ENCODE results near the gene TAF11L2. TPM values are rescaled to one million over a fixed set of nuclear protein-coding genes. Genes with fewer than 3 reads are reported as not detected.
"Not testable (repeated sequence)": the region's sequence is repeated elsewhere in the genome, so short reads cannot be mapped to it uniquely, and the experiment has no call there.

The TAF11L2 gene
- total RNA-seq (not detected), polyA plus RNA-seq (ENCODE audit: insufficient read depth in 1 of 8, insufficient read length in 8 of 8, low replicate concordance in 1 of 8) (not detected)
- long read RNA-seq, donor 1 = 0 reads
- long read RNA-seq, donor 2 = 0 reads
- long read RNA-seq, donor 3 = 0 reads
- long read RNA-seq, donor 4 = 0 reads
- long read RNA-seq, donor 5 = 0 reads
- long read RNA-seq, donor 6 = 0 reads
- long read RNA-seq, donor 7 = 0 reads
- long read RNA-seq, donor 8 = 0 reads
- long read RNA-seq, donor 9 = 0 reads
- long read RNA-seq, donor 10 = 0 reads
- long read RNA-seq, donor 11 = 0 reads

DNA sequence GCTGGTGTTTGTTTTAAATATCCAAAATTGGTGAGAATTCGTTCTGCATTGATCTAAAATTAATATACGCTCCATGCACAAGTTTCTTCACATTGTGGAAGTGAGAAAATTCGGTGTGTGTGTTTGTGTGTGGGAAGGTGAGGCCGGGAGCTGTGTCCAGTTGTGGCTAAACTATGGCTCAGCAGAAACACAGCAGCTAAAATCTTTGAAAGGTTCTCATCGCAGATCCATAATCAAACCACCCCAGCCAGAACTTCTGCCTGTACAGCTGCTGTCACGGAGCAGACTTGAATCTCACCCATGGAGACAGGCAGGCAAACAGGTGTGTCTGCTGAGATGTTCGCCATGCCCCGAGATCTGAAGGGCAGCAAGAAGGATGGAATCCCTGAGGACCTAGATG is at the start of gene TAF11L2:
TSS of gene TAF11L2 (plus strand) at position 301 of the 400 bp plus-strand sequence.
- H3K27me3 ChIP-seq (ENCODE audit: control insufficient read depth, insufficient read depth, low read length); H3K4me3 ChIP-seq (ENCODE audit: low read length); DNase-seq; H3K4me1 ChIP-seq (ENCODE audit: control insufficient read depth, insufficient read depth, low read length); H3K9me3 ChIP-seq (replicated peaks; ENCODE audit: control insufficient read depth, low read depth, low read length); H3K36me3 ChIP-seq (ENCODE audit: control insufficient read depth, insufficient read depth, low read length); H3K27ac ChIP-seq (ENCODE audit: low read length): not testable (repeated sequence)
- WGBS (ENCODE audit: insufficient coverage) = 77% methylated on average over 3 of the region's 8 CpGs

- H3K4me3 ChIP-seq (ENCODE audit: low read length) = no peak overlapping the region
- no peaks in the 10 kb centered on the region for H3K36me3 ChIP-seq (ENCODE audit: control insufficient read depth, insufficient read depth, low read length)
- H3K27me3 ChIP-seq (ENCODE audit: control insufficient read depth, insufficient read depth, low read length) = no peaks in the 10 kb centered on the region
- H3K4me1 ChIP-seq (ENCODE audit: control insufficient read depth, insufficient read depth, low read length) = no peaks in the 10 kb centered on the region
- no peaks in the 10 kb centered on the region for H3K9me3 ChIP-seq (replicated peaks; ENCODE audit: control insufficient read depth, low read depth, low read length)
- WGBS (ENCODE audit: insufficient coverage) = 100% methylated on average over 1 of the region's 3 CpGs
- DNase-seq = no peak
- H3K27ac ChIP-seq (ENCODE audit: low read length) = no peak overlapping the region
Measured at GRCh38 chr5:17448877-17449276, 49.2 kb upstream of the TAF11L2 start.

- no CpG with 5 or more reads among the region's 4 CpGs for WGBS (ENCODE audit: insufficient coverage)
- no peak for DNase-seq
- H3K4me3 ChIP-seq (ENCODE audit: low read length) = no peak overlapping the region
- H3K27ac ChIP-seq (ENCODE audit: low read length) = no peak overlapping the region
- H3K9me3 ChIP-seq (replicated peaks; ENCODE audit: control insufficient read depth, low read depth, low read length) = no peaks in the 10 kb centered on the region
- H3K36me3 ChIP-seq (ENCODE audit: control insufficient read depth, insufficient read depth, low read length) = no peaks in the 10 kb centered on the region
- H3K27me3 ChIP-seq (ENCODE audit: control insufficient read depth, insufficient read depth, low read length) = no peaks in the 10 kb centered on the region
- no peaks in the 10 kb centered on the region for H3K4me1 ChIP-seq (ENCODE audit: control insufficient read depth, insufficient read depth, low read length)
Measured at GRCh38 chr5:17452936-17453335, 45.1 kb upstream of the TAF11L2 start.

- WGBS (ENCODE audit: insufficient coverage) = 88% methylated on average over 1 of the region's 3 CpGs
- Histone ChIP-seq H3K9me3 (replicated peaks; ENCODE audit: control insufficient read depth, low read depth, low read length) (no peaks in the 10 kb centered on the region), H3K4me3 (ENCODE audit: low read length) (no peak overlapping the region), H3K27ac (ENCODE audit: low read length) (no peak overlapping the region), H3K4me1 (ENCODE audit: control insufficient read depth, insufficient read depth, low read length) (no peaks in the 10 kb centered on the region), H3K36me3 (ENCODE audit: control insufficient read depth, insufficient read depth, low read length) (no peaks in the 10 kb centered on the region), H3K27me3 (ENCODE audit: control insufficient read depth, insufficient read depth, low read length) (no peaks in the 10 kb centered on the region)
- no peak for DNase-seq
Measured at GRCh38 chr5:17455942-17456341, 42.1 kb upstream of the TAF11L2 start.

- Histone ChIP-seq H3K36me3 (ENCODE audit: control insufficient read depth, insufficient read depth, low read length) (no peaks in the 10 kb centered on the region), H3K4me1 (ENCODE audit: control insufficient read depth, insufficient read depth, low read length) (no peaks in the 10 kb centered on the region), H3K27ac (ENCODE audit: low read length) (no peak overlapping the region), H3K27me3 (ENCODE audit: control insufficient read depth, insufficient read depth, low read length) (no peaks in the 10 kb centered on the region), H3K4me3 (ENCODE audit: low read length) (no peak overlapping the region), H3K9me3 (replicated peaks; ENCODE audit: control insufficient read depth, low read depth, low read length) (no peaks in the 10 kb centered on the region)
- no CpG with 5 or more reads among the region's 6 CpGs for WGBS (ENCODE audit: insufficient coverage)
- no peak for DNase-seq
Measured at GRCh38 chr5:17461793-17462192, 36.2 kb upstream of the TAF11L2 start.

DNA sequence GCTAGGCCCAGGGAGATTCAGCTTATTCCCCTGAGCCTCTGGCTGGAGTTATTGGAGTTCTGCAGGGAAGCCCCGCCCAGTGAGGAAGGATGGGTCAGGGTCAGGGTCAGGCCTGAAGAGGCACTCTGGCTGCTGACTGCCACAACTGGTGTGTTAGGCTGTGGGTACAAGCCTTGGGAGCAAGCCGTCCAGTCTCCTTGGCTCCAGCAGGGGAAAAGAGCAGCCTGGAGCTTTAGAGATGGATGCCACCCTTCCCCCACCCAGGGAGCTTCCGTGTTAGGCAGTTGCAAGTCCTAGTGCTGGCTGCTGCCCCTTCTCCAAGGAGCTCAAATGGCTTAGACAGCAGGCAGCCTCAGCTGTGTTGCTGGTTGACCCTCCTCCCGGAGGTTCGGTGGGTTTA is 34.4 kb upstream of the TAF11L2 start:
- no peak overlapping the region for H3K4me3 ChIP-seq (ENCODE audit: low read length)
- H3K9me3 ChIP-seq (replicated peaks; ENCODE audit: control insufficient read depth, low read depth, low read length) = no peaks in the 10 kb centered on the region
- DNase-seq = no peak
- H3K36me3 ChIP-seq (ENCODE audit: control insufficient read depth, insufficient read depth, low read length) = no peaks in the 10 kb centered on the region
- WGBS (ENCODE audit: insufficient coverage) = 95% methylated on average over 3 of the region's 5 CpGs
- no peaks in the 10 kb centered on the region for H3K27me3 ChIP-seq (ENCODE audit: control insufficient read depth, insufficient read depth, low read length)
- no peak overlapping the region for H3K27ac ChIP-seq (ENCODE audit: low read length)
- H3K4me1 ChIP-seq (ENCODE audit: control insufficient read depth, insufficient read depth, low read length) = no peaks in the 10 kb centered on the region

- Histone ChIP-seq H3K27ac (ENCODE audit: low read length) (no peak overlapping the region), H3K4me3 (ENCODE audit: low read length) (no peak overlapping the region), H3K36me3 (ENCODE audit: control insufficient read depth, insufficient read depth, low read length) (no peaks in the 10 kb centered on the region), H3K9me3 (replicated peaks; ENCODE audit: control insufficient read depth, low read depth, low read length) (no peaks in the 10 kb centered on the region), H3K4me1 (ENCODE audit: control insufficient read depth, insufficient read depth, low read length) (no peaks in the 10 kb centered on the region), H3K27me3 (ENCODE audit: control insufficient read depth, insufficient read depth, low read length) (no peaks in the 10 kb centered on the region)
- peak; percentile 20 for DNase-seq
Measured at GRCh38 chr5:17470064-17470463, 28.0 kb upstream of the TAF11L2 start.

GRCh38 chr5:17475064-17475463 is 23.0 kb upstream of the TAF11L2 start:
- not testable (repeated sequence) for DNase-seq; H3K27ac ChIP-seq (ENCODE audit: low read length); H3K27me3 ChIP-seq (ENCODE audit: control insufficient read depth, insufficient read depth, low read length); H3K36me3 ChIP-seq (ENCODE audit: control insufficient read depth, insufficient read depth, low read length); H3K4me1 ChIP-seq (ENCODE audit: control insufficient read depth, insufficient read depth, low read length); H3K4me3 ChIP-seq (ENCODE audit: low read length); H3K9me3 ChIP-seq (replicated peaks; ENCODE audit: control insufficient read depth, low read depth, low read length)

- H3K9me3 ChIP-seq (replicated peaks; ENCODE audit: control insufficient read depth, low read depth, low read length) = no peaks in the 10 kb centered on the region
- no peaks in the 10 kb centered on the region for H3K27me3 ChIP-seq (ENCODE audit: control insufficient read depth, insufficient read depth, low read length)
- no peaks in the 10 kb centered on the region for H3K4me1 ChIP-seq (ENCODE audit: control insufficient read depth, insufficient read depth, low read length)
- no peak overlapping the region for H3K4me3 ChIP-seq (ENCODE audit: low read length)
- no peak for DNase-seq
- no peak overlapping the region for H3K27ac ChIP-seq (ENCODE audit: low read length)
- WGBS (ENCODE audit: insufficient coverage) = no CpG with 5 or more reads among the region's 3 CpGs
- H3K36me3 ChIP-seq (ENCODE audit: control insufficient read depth, insufficient read depth, low read length) = no peaks in the 10 kb centered on the region
Measured at GRCh38 chr5:17477043-17477442, 21.0 kb upstream of the TAF11L2 start.

- Histone ChIP-seq H3K9me3 (replicated peaks; ENCODE audit: control insufficient read depth, low read depth, low read length) (no peaks in the 10 kb centered on the region), H3K27ac (ENCODE audit: low read length) (no peak overlapping the region), H3K36me3 (ENCODE audit: control insufficient read depth, insufficient read depth, low read length) (no peaks in the 10 kb centered on the region), H3K27me3 (ENCODE audit: control insufficient read depth, insufficient read depth, low read length) (no peaks in the 10 kb centered on the region), H3K4me3 (ENCODE audit: low read length) (no peak overlapping the region), H3K4me1 (ENCODE audit: control insufficient read depth, insufficient read depth, low read length) (no peaks in the 10 kb centered on the region)
- 34% methylated on average over 3 of the region's 7 CpGs for WGBS (ENCODE audit: insufficient coverage)
- DNase-seq = no peak
Measured at GRCh38 chr5:17477573-17478265, 20.3 kb upstream of the TAF11L2 start.

All from muscle of leg (tissue), 16 donors.